GM23338 (cell line): ENCODE data around the gene TRIM67. TPM values are rescaled to one million over a fixed set of nuclear protein-coding genes. Genes with fewer than 3 reads are reported as not detected.

ENCODE experiments used
- ATAC-seq: fragments of 200-7000 bp; cut with Tn5 transposase; 3 replicates; pipeline ENCODE4 v1.9.1; 2020
- DNase-seq: peaks from one replicate; pipeline ENCODE4 v3.0.0-alpha.2; 2015; ENCODE audit warnings: low spot score
- H2AFZ ChIP-seq: fragments of 200-600 bp; sonication (generic); 2 replicates; pipeline ENCODE4 v1.8.0; 2016; ENCODE audit warnings: antibody characterized with exemption, mild to moderate bottlenecking, moderate library complexity
- H3F3A ChIP-seq: fragments of 200-600 bp; sonication (generic); replicated peaks from 2 replicates; pipeline ENCODE4 v1.8.0; 2017; ENCODE audit warnings: antibody characterized with exemption, mixed run types, low read depth
- H3K27ac ChIP-seq: fragments of 200-600 bp; sonication (generic); 2 replicates; pipeline ENCODE4 v1.6.1; 2016; ENCODE audit warnings: low read depth
- H3K27me3 ChIP-seq: fragments of 200-600 bp; sonication (generic); 2 replicates; pipeline ENCODE4 v1.8.0; 2016; ENCODE audit warnings: mild to moderate bottlenecking, mixed run types, moderate library complexity; ENCODE audit not compliant: insufficient read depth
- H3K36me3 ChIP-seq: fragments of 200-600 bp; sonication (generic); 2 replicates; pipeline ENCODE4 v1.8.0; 2016; ENCODE audit warnings: mild to moderate bottlenecking; ENCODE audit not compliant: insufficient read depth
- H3K4me1 ChIP-seq: fragments of 200-600 bp; sonication (generic); 2 replicates; pipeline ENCODE4 v1.8.0; 2016; ENCODE audit warnings: mild to moderate bottlenecking, moderate library complexity; ENCODE audit not compliant: insufficient read depth
- H3K4me2 ChIP-seq: fragments of 200-600 bp; sonication (generic); 2 replicates; pipeline ENCODE4 v1.7.1; 2017; ENCODE audit warnings: mixed run types
- H3K4me3 ChIP-seq: fragments of 200-600 bp; sonication (generic); 2 replicates; pipeline ENCODE4 v1.6.1; 2016; ENCODE audit warnings: mixed run types
- H3K79me2 ChIP-seq: fragments of 200-600 bp; sonication (generic); replicated peaks from 2 replicates; pipeline ENCODE4 v1.8.0; 2017; ENCODE audit warnings: mild to moderate bottlenecking; ENCODE audit not compliant: insufficient read depth
- H3K9me2 ChIP-seq: fragments of 200-600 bp; sonication (generic); 2 replicates; pipeline ENCODE4 v1.8.0; 2017; ENCODE audit not compliant: insufficient read depth
- H4K20me1 ChIP-seq: fragments of 200-600 bp; sonication (generic); replicated peaks from 2 replicates; pipeline ENCODE4 v1.8.0; 2017; ENCODE audit warnings: mild to moderate bottlenecking; ENCODE audit not compliant: insufficient read depth
- H3K27ac Mint-ChIP-seq: 2 replicates; pipeline ENCODE4 v1.8.0; 2020; ENCODE audit warnings: inconsistent platforms, mild to moderate bottlenecking, moderate library complexity, mixed read lengths
- H3K27me3 Mint-ChIP-seq: 3 replicates; pipeline ENCODE4 v1.8.0; 2022; ENCODE audit warnings: low read depth, mild to moderate bottlenecking, moderate library complexity, mixed read lengths, inconsistent platforms; ENCODE audit not compliant: insufficient read depth, poor library complexity
- H3K36me3 Mint-ChIP-seq: 3 replicates; pipeline ENCODE4 v1.8.0; 2021; ENCODE audit warnings: low read depth, mild to moderate bottlenecking, inconsistent platforms, moderate library complexity, mixed read lengths
- H3K4me1 Mint-ChIP-seq: 3 replicates; pipeline ENCODE4 v1.8.0; 2020; ENCODE audit warnings: mild to moderate bottlenecking, inconsistent platforms, mixed read lengths
- H3K4me3 Mint-ChIP-seq: 3 replicates; pipeline ENCODE4 v1.8.0; 2021; ENCODE audit warnings: moderate library complexity, mild to moderate bottlenecking, inconsistent platforms, mixed read lengths
- H3K9me3 Mint-ChIP-seq: 3 replicates; pipeline ENCODE4 v1.8.0; 2020; ENCODE audit warnings: moderate library complexity, mild to moderate bottlenecking, inconsistent platforms, mixed read lengths
- CREB1 ChIP-seq: fragments of 250-450 bp; sonication (Bioruptor Pico); IDR thresholded peaks from 2 replicates; pipeline ENCODE4 v1.5.0; 2020; ENCODE audit warnings: low read depth, mild to moderate bottlenecking, moderate library complexity
- EZH2 ChIP-seq: fragments of 200-600 bp; sonication (generic); IDR thresholded peaks from one replicate; pipeline ENCODE4 v1.8.0; 2017; ENCODE audit warnings: antibody characterized with exemption, mild to moderate bottlenecking, low read depth; ENCODE audit not compliant: unreplicated experiment
- EZH2phosphoT487 ChIP-seq: fragments of 200-600 bp; sonication (generic); IDR thresholded peaks from one replicate; pipeline ENCODE4 v1.8.1; 2018; ENCODE audit warnings: antibody characterized with exemption; ENCODE audit not compliant: unreplicated experiment
- JUNB ChIP-seq: IDR thresholded peaks from one replicate; pipeline ENCODE4 v1.6.1; 2016; ENCODE audit warnings: antibody characterized with exemption; ENCODE audit not compliant: unreplicated experiment
- NANOG ChIP-seq: IDR thresholded peaks from 2 replicates; pipeline ENCODE4 v1.6.1; 2016; ENCODE audit warnings: antibody characterized with exemption, borderline replicate concordance
- POLR2AphosphoS5 ChIP-seq: IDR thresholded peaks from 2 replicates; pipeline ENCODE4 v1.6.1; 2016; ENCODE audit warnings: antibody characterized with exemption, low read depth
- STAT1 ChIP-seq: IDR thresholded peaks from one replicate; pipeline ENCODE4 v1.6.1; 2016; ENCODE audit warnings: antibody characterized with exemption; ENCODE audit not compliant: unreplicated experiment
- ZNF114 ChIP-seq: fragments of 250-450 bp; sonication (Bioruptor Pico); IDR thresholded peaks from 2 replicates; pipeline ENCODE4 v1.5.0; 2020; ENCODE audit warnings: mild to moderate bottlenecking, moderate library complexity
- ZNF331 ChIP-seq: fragments of 250-450 bp; sonication (Bioruptor Pico); IDR thresholded peaks from 2 replicates; pipeline ENCODE4 v1.5.0; 2020; ENCODE audit warnings: low read depth, mild to moderate bottlenecking, moderate library complexity
- polyA plus RNA-seq: library from polyadenylated mRNA; unstranded; fragments of >200 nt; fragmentation: Nextera tagmentation; extraction: Ambion mirVana; gene quantifications from 2 replicates; pipeline ENCODE4 v1.2.1, GENCODE V29; 2016
- total RNA-seq: library from RNA; depleted of rRNA; stranded (reverse); fragments of >200 nt; shearing (Covaris generic); gene quantifications from 2 replicates; pipeline ENCODE4 v1.2.3, GENCODE V29; 2014
- TF ChIP-seq, protein P1 (sequence below): IDR thresholded peaks from one replicate; pipeline ENCODE4 v1.6.1; 2018; ENCODE audit warnings: antibody characterized with exemption; ENCODE audit not compliant: unreplicated experiment
- TF ChIP-seq, protein P2 (sequence below): fragments of 250-450 bp; sonication (Bioruptor Pico); IDR thresholded peaks from 2 replicates; pipeline ENCODE4 v1.5.0; 2020; ENCODE audit warnings: mild to moderate bottlenecking, moderate library complexity

Gene TRIM67
- total and polyA plus RNA-seq, 2 experiments from 2014 or later, result 0.03 TPM; not detected in 1

DNA sequence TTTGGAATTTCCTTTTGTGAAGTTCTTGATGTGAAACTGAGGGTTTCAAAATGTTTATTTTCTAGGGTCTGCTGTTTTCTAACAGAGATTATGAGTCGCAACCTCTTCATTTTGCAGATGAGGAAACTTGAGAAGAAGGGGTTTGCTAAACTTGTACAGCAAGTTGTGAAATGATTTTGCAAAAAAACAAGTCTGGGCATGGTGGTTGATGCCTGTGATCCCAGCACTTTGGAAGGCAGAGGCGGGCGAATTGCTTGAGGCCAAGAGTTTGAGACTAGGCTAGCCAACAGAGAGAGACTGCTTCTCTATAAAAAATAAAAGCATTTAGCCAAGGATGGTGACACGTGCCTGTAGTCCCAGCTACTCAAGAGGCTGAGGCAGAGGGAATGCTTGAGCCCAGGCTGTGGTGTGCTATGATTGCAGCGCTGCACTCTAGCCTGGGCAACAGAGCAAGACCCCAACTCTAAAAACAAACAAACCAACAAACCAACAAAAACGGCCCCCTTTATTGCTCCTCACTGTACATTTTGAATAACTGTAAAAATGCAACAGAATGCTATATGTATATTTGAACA is 9.9 kb downstream of the TRIM67 start (continued):
- TF ChIP-seq, protein P1, sequence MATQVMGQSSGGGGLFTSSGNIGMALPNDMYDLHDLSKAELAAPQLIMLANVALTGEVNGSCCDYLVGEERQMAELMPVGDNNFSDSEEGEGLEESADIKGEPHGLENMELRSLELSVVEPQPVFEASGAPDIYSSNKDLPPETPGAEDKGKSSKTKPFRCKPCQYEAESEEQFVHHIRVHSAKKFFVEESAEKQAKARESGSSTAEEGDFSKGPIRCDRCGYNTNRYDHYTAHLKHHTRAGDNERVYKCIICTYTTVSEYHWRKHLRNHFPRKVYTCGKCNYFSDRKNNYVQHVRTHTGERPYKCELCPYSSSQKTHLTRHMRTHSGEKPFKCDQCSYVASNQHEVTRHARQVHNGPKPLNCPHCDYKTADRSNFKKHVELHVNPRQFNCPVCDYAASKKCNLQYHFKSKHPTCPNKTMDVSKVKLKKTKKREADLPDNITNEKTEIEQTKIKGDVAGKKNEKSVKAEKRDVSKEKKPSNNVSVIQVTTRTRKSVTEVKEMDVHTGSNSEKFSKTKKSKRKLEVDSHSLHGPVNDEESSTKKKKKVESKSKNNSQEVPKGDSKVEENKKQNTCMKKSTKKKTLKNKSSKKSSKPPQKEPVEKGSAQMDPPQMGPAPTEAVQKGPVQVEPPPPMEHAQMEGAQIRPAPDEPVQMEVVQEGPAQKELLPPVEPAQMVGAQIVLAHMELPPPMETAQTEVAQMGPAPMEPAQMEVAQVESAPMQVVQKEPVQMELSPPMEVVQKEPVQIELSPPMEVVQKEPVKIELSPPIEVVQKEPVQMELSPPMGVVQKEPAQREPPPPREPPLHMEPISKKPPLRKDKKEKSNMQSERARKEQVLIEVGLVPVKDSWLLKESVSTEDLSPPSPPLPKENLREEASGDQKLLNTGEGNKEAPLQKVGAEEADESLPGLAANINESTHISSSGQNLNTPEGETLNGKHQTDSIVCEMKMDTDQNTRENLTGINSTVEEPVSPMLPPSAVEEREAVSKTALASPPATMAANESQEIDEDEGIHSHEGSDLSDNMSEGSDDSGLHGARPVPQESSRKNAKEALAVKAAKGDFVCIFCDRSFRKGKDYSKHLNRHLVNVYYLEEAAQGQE, result no peak
- TF ChIP-seq JUNB (no peak), ZNF331 (CRISPR knock-in tag) (no peak), ZNF114 (CRISPR knock-in tag) (no peak), STAT1 (no peak), EZH2 (no peak), NANOG (no peak)

DNA sequence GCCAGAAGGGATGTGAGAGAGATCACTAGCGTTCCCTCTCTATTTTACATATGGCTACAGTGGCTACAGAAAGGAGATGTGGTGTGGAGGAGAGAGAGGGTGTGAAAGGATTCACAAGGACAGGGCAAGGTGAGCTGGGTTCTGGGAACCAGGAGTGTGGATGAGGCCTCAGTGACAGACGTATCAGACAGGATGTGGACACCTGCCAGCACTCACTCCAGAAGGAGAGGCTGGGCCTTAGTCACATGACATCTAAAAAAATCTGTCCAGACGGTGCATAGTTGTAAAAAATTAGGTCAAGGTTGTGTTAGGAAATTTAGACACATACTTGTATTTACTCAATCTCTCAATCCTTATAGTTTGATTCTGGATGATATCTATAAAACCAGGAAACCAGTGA is 10.6 kb downstream of the TRIM67 start:
- Histone ChIP-seq H3K9me2 (no peaks in the 10 kb centered on the region), H3K27me3 (peaks cover 4% of the 10 kb centered on the region; the same call in 1 of the 2 replicates), H3K4me3 (no peak overlapping the region), H2AFZ (no peak overlapping the region), H3K4me2 (no peak overlapping the region), H4K20me1 (no peaks in the 10 kb centered on the region), H3K79me2 (no peaks in the 10 kb centered on the region), H3K4me1 (no peaks in the 10 kb centered on the region), H3K27ac (no peak overlapping the region), H3K36me3 (no peaks in the 10 kb centered on the region), H3F3A (no peaks in the 10 kb centered on the region)
- no peak for DNase-seq
- Mint-ChIP-seq H3K4me1 (peaks cover 6% of the 10 kb centered on the region; the same call in 2 of the 3 replicates), H3K9me3 (no peaks in the 10 kb centered on the region), H3K4me3 (no peak overlapping the region), H3K27ac (no peak overlapping the region), H3K27me3 (peaks cover 7% of the 10 kb centered on the region), H3K36me3 (no peaks in the 10 kb centered on the region)
- ATAC-seq, result no peak
- TF ChIP-seq ZNF114 (CRISPR knock-in tag), result no peak
- no peak for TF ChIP-seq POLR2AphosphoS5
- no peak for TF ChIP-seq CREB1 (CRISPR knock-in tag)
- TF ChIP-seq, protein P2, sequence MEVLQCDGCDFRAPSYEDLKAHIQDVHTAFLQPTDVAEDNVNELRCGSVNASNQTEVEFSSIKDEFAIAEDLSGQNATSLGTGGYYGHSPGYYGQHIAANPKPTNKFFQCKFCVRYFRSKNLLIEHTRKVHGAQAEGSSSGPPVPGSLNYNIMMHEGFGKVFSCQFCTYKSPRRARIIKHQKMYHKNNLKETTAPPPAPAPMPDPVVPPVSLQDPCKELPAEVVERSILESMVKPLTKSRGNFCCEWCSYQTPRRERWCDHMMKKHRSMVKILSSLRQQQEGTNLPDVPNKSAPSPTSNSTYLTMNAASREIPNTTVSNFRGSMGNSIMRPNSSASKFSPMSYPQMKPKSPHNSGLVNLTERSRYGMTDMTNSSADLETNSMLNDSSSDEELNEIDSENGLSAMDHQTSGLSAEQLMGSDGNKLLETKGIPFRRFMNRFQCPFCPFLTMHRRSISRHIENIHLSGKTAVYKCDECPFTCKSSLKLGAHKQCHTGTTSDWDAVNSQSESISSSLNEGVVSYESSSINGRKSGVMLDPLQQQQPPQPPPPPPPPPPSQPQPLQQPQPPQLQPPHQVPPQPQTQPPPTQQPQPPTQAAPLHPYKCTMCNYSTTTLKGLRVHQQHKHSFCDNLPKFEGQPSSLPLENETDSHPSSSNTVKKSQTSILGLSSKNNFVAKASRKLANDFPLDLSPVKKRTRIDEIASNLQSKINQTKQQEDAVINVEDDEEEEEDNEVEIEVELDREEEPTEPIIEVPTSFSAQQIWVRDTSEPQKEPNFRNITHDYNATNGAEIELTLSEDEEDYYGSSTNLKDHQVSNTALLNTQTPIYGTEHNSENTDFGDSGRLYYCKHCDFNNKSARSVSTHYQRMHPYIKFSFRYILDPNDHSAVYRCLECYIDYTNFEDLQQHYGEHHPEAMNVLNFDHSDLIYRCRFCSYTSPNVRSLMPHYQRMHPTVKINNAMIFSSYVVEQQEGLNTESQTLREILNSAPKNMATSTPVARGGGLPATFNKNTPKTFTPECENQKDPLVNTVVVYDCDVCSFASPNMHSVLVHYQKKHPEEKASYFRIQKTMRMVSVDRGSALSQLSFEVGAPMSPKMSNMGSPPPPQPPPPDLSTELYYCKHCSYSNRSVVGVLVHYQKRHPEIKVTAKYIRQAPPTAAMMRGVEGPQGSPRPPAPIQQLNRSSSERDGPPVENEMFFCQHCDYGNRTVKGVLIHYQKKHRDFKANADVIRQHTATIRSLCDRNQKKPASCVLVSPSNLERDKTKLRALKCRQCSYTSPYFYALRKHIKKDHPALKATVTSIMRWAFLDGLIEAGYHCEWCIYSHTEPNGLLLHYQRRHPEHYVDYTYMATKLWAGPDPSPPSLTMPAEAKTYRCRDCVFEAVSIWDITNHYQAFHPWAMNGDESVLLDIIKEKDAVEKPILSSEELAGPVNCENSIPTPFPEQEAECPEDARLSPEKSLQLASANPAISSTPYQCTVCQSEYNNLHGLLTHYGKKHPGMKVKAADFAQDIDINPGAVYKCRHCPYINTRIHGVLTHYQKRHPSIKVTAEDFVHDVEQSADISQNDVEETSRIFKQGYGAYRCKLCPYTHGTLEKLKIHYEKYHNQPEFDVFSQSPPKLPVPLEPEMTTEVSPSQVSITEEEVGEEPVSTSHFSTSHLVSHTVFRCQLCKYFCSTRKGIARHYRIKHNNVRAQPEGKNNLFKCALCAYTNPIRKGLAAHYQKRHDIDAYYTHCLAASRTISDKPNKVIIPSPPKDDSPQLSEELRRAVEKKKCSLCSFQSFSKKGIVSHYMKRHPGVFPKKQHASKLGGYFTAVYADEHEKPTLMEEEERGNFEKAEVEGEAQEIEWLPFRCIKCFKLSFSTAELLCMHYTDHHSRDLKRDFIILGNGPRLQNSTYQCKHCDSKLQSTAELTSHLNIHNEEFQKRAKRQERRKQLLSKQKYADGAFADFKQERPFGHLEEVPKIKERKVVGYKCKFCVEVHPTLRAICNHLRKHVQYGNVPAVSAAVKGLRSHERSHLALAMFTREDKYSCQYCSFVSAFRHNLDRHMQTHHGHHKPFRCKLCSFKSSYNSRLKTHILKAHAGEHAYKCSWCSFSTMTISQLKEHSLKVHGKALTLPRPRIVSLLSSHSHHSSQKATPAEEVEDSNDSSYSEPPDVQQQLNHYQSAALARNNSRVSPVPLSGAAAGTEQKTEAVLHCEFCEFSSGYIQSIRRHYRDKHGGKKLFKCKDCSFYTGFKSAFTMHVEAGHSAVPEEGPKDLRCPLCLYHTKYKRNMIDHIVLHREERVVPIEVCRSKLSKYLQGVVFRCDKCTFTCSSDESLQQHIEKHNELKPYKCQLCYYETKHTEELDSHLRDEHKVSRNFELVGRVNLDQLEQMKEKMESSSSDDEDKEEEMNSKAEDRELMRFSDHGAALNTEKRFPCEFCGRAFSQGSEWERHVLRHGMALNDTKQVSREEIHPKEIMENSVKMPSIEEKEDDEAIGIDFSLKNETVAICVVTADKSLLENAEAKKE (CRISPR knock-in tag), result no peak
- TF ChIP-seq JUNB, result no peak
- no peak for TF ChIP-seq EZH2phosphoT487
- no peak for TF ChIP-seq EZH2
- no peak for TF ChIP-seq NANOG
